Non-pigmented ciliary epithelial cell (primary cell): Measurements from ENCODE around the gene SP140.
"Not testable (repeated sequence)": the region's sequence is repeated elsewhere in the genome, so short reads cannot be mapped to it uniquely, and the experiment has no call there.

Source experiments
- DNase-seq: peaks from one replicate; pipeline ENCODE4 v3.0.0-alpha.2; 2010; ENCODE audit warnings: low read depth

The SP140 gene

DNA sequence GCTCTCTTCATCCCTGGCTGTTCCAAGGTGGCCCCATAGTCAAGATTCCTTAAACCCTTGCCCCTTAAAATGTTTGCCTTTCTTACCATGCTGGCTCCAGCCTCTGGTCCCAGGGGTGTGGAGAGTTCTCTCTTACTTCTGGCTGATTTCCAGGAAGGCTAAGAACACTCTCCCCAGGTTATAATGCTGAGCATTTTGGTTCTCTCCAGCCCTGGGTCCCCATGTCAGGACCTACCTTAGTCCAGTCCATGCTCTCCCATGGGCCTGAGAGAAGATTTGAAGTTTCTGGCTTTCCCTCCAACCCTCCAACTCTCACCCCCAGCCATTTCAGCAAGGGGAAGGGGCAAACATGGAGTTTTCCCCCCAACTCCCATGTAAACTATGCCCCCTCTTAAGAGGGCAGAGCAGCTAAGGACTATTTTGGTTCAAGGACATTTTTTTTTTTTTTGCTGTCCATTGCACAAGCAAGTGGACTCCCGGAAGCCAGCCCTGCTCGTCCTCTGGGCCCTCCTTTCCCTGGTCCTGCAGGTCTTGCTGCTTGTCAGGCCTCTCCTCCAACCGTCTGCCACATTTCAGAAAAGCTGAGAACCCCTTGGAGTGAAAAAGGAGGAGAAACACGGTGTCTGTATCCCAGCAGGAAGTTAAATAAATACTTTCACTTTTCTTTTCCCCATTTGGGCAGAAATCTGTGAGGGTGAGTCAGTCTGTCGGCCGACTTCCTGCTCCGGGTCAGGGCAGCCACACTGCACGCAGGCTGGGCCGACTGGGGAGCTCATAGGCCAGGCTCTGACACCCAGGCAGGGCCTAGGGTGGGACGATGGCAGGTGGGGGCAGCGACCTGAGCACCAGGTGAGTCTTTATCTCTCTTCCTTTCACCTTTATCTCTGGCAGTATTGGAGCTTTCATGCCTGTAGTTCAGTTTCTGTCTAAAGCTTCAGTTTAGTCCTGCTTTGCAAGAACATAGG, 101.2 kb downstream of the SP140 start, which contains the start of gene SP140L:
Gene SP140L, plus strand, starts transcription at position 741 of the 965 bp plus-strand sequence. Its CDS starts 77 bp downstream, at position 818.
- no peak for DNase-seq

DNA sequence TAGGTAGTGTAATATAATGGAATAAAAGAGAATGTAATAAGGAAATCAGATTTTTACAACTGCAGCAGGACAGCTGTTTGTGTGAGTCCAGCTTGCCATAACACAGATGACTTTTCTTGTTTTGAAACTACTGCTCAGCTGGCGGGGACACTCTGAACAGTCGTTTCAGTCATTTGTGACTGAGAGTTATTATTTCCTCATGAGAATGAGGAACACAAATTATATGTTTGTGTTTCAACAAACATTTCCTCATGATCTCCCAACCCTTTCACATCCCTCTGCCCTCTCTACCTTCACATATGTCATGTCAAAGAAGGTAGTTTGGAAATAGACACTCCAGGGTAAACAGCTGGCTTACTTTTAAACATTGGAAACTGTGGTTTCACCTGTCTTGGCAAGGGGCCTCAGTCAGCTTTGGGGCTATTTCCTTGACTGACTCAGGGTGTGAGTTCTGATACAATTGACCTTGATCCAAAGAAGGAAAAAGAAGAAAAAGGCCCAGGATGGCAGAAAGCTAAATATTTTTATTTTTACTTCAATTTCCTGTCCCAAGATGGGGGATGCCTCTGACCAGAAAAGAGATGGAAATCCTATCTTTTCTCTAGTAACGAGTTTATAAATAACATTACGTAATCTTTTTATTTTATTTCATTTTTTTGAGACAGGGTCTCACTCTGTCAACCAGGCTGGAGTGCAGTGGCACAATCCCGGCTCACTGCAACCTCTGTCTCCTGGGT, 102.0 kb downstream of the SP140 start:
- DNase-seq: no peak

DNA sequence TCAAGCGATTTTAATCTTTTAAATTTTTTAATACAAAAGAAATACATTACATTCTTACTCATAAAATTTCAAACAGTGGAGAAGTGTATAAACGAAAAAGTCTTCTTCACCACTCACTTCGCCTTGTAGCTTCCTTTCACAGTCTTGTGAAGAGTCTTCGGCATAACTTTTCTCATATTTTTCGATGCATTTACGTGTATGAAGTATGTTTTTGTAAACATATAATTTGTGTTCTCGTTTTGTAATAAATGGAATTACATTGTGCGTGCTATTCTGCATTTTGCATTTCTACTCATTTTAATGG, 102.6 kb downstream of the SP140 start:
- no peak for DNase-seq

DNA sequence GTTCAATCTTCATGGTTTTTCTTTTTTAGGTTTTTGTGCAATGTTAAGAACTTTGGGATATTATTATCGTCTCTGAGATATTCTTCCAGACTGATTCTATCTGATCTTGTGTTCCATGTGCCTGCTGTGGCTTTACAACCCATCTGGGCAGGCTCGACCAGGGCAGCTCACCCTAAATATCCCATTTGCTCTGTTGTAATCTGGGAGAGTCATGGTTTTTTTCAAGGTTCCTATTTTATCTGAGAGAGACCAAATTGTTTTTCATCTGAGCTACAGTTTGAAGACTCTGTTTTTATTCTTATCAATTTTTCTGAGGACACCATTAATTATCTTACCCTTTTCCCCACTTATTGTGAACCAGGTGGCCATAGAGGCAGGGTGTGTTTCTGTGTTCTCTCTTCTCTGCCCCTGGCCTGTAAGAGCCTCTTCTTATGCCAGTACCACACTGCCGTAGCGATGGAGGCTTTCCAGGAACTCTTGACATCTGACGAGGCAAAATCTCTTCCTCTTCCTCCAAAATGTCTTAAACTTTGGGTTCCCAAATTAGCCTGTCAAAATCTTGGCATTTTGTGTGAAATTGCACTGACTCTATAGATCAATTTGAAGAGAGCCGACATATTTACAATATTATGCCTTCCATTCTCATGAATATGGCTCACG, 104.5 kb downstream of the SP140 start:
- DNase-seq: no peak

DNA sequence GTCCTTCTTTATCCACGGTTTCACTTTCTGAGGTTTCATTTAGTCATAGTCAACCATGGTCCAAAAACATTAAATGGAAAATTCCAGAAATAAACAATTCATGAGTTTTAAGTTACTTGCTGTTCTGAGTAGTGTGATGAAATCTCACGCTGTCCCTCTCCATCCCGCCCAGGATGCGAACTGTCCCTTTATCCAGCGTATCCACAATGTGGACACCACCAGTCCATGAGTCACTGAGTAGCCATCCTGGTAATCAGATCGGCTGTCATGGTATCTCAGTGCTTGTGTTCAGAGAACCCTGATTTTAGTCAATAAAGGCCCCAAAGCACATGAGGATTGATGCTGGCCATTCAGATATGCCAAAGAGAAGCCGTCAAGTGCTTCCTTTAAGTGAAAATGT, 105.2 kb downstream of the SP140 start:
- no peak for DNase-seq

DNA sequence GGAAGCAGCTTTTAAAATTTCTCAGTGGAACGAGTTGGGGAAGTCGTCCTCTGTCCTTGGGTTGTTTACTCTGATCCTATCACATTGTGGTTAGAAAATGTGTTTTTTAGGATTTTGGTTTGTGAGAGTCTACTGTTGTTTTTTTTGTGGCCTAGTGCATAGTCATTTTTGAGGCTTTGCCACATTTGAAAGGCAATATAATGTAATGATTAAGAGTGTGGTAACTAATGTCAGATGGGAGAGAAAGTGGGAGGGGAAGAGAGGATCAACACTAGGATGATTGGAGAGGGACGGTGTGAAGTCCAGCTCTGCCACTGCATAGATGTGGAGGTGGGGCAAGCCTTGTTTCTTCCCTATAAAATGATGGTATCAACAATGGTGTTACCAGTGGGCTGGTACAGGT, 109.9 kb downstream of the SP140 start:
- no peak for DNase-seq

DNA sequence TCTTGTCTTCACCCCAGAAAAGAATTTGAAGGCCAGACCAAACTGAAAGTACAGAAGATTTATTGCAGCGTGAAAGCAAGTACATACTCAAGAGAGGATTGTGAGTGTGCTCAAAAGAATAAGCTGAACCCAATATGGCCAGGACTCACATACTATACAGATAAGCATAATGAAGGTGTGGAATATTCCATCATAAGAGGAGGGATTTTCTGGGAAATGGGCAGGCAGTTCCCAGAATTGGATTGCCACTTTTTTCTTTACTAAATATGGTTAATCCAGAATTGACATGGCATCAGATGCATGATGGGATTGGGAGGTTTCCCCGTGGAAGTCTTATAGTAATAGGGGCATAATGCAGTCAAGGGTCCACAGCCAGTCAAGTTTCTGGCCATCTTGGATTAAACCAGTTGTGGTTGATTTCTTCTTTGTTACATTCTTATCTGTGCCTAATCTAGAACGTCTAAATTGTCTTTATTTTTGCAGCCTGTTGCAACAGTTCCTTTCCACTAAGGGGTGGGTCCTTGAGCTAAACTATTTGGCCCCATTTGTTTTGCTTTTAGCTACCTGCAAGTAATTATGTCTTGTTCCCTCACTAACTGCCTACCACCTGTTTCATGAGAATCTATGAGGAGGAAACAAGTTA, 110.4 kb downstream of the SP140 start:
- DNase-seq: no peak

DNA sequence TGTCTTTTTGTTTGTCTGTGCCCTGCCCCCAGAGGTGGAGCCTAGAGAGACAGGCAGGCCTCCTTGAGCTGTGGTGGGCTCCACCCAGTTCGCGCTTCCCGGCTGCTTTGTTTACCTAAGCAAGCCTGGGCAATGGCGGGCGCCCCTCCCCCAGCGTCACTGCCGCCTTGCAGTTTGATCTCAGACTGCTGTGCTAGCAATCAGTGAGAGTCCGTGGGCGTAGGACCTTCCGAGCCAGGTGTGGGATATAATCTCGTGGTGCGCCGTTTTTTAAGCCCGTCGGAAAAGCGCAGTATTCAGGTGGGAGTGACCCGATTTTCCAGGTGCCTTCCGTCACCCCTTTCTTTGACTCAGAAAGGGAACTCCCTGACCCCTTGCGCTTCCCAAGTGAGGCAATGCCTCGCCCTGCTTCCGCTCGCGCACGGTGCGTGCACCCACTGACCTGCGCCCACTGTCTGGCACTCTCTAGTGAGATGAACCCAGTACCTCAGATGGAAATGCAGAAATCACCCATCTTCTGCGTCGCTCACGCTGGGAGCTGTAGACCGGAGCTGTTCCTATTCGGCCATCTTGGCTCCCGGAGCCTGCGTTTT, 116.5 kb downstream of the SP140 start:
- not testable (repeated sequence) for DNase-seq

DNA sequence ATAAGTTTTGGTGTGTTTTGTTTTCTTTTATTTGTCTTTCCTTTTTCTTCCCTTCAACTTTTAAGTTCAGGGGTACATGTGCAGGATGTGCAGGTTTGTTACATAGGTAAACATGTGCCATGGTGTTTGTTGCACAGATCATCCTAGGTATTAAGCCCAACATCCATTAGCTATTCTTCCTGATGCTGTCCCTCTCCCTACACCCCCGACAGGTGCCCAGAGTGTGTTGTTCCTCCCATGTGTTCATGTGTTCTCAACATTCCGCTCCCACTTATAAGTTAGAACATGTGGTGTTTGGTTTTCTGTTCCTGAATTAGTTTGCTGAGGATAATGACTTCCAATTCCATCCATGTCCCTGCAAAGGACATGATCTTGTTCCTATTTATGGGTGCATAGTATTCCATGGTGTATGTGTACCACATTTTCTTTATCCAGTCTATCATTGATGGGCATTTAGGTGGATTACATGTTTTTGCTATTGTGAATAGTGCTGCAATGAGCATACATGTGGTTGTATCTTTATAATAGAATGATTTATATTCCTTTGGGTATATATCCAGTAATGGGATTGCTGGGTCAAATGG, 117.6 kb downstream of the SP140 start:
- DNase-seq: not testable (repeated sequence)

DNA sequence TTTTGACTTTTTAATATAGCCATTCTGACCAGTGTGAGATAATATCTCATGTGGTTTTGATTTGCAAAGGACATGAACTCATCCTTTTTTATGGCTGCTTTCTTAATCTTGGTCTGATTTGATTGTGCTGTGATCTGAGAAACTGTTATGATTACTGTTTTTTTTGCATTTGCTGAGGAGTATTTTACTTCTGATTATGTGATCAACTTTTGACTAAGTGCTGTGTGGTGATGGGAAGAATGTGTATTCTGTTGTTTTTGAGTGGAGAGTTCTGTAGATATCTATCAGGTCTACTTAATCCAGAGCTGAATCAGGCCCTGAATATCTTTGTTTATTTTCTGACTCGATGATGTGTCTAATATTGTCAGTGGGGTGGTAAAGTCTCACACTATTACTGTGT, 118.2 kb downstream of the SP140 start:
- no peak for DNase-seq

DNA sequence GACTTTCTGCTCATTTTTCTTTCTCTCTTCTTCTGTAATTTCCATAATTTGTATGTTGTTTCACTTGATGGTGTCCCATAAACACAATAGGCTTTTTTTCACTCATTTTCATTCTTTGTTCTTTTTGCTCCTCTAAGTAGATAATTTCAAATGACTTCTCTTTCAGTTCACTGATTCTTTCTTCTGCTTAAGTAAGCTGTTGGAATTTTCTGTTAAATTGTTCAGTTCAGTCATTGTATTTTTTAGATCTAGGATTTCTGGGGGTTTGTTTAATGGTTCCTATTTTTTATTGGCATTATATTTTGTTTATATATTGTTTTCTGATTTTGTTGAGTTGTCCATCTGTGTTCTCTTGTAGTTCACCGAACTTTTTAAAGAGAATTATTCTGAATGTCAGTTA, 120.9 kb downstream of the SP140 start:
- no peak for DNase-seq

DNA sequence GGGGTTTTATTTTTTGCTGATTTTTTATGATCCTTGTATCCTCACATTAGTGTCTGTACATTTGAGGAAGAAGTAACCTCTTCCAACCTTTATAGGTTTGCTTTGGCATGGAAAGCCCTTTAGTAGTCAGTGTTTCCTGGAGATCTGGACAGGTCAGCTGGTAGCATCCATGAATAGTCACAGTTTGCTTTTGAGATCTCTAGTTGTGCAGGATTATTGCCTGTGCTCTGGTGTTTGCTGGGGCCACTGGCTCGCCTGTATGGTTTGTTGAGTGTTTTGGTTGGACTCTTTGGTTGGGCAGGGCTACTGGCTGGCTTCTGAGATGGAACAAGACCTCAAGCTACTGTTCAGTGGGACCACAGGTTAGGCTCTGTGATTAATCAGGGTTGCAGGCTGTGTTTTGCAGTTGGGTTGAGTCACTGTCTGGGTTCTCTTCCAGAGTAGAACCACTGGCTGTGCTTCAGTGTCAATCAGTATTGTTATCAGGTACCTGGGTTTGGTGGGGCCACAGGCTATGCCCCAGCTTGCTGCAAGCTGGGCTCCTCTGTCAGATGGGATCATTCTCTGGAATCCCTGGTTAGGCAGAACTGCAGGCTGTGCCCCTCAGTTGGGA, 121.5 kb downstream of the SP140 start:
- DNase-seq: no peak

DNA sequence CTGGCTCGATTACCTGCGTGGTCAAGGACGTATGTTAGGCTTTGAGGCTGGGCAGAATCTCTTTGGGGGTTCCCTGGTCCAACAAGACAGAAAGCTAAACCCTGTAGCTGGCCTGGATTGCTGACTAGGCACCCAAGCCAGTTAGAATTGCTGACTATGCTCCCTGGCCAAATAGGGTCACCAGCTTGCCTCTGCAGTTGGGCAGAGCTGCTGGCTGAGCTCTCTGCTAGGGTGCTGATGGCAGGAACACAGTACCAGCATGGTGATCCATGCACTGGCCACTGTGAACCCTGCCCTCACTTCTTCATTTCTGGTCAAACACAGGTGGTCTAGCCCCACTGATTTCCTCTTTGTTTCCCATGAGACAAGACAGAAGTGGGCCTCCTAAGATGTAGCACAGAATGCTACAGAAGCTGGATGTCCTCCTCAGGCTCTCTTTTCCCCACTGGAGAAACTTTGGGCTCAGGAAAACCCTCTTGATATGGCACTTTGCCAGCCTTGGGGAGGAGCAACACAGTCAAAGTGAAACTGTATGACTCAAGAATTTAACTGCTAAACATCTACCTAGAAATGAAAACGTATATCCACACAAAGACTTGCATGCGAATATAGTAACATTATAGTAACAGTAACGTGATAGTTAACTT, 122.2 kb downstream of the SP140 start:
- no peak for DNase-seq

DNA sequence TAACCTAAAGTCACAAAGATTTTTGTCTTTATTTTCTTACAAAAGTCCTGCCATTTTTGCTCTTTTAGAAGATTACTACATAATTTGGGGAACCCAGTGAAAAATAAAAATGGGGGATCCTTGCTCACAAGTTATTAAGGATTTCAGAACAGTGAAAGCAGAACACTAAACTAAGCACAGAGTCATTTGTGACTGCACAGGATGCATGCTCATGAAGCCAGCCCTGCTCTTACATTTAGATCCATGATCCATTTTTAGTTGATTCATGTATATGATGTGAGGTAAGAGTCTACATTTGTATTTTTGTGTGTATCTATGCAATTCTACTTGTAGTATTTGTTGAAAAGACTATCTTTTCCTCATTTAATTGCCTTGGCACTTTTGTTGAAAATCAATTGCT, 123.3 kb downstream of the SP140 start:
- DNase-seq: no peak

DNA sequence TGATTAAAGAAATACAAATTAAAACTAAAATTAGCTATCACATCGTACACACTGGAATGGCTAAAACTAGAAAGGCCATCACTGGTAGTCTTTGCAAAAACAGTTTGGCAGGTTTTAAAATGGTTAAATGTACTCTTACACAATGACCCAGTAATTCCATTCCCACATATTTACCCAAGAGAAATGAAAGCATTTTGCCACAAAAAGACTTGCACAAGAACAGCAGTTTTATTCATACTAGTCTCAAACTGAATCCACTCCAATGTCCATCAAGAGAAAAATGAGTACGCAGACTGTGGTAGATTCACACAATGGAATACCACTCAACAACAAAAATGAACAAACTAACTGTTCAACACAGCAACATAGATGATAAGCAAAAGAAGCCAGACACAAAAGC, 130.5 kb downstream of the SP140 start:
- DNase-seq: peak; percentile 18

DNA sequence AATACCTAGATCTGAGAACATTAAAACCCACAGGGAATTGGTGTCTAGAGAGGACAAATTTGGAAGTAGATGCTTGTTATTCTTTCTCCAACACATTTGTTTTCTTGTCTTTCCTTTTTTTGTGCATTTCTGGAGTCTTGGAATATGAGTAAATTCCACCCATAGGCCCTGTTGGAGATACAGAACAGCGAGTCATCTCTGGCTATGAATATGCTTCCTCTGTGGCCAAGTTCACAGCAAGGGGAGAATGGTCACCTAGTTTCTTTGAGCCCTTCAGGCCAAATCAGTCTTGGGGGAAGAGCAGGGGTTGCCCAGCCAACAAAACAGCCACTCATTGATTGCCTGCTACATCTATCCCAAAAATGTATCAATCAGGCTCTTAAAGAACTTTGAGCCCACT, 132.8 kb downstream of the SP140 start:
- peak; percentile 9 for DNase-seq

DNA sequence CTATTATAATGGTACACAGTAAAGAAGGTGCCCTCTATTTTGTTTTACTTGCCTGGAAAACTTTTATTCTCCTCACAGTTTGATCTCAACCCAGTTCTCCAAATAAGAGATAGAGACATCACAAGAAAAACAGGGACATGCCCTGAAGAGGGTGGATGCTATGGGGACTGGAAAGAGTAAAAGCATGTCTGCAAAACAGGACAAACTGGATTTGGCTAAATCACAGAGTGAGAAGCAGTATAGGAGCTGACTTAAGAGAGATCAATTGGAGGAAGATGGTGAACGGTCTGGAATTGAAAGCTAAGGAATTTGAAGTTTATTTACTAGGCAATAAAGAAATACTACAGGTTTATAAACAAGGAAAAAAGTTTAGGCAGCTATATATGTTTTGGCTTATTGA, 134.5 kb downstream of the SP140 start:
- no peak for DNase-seq

DNA sequence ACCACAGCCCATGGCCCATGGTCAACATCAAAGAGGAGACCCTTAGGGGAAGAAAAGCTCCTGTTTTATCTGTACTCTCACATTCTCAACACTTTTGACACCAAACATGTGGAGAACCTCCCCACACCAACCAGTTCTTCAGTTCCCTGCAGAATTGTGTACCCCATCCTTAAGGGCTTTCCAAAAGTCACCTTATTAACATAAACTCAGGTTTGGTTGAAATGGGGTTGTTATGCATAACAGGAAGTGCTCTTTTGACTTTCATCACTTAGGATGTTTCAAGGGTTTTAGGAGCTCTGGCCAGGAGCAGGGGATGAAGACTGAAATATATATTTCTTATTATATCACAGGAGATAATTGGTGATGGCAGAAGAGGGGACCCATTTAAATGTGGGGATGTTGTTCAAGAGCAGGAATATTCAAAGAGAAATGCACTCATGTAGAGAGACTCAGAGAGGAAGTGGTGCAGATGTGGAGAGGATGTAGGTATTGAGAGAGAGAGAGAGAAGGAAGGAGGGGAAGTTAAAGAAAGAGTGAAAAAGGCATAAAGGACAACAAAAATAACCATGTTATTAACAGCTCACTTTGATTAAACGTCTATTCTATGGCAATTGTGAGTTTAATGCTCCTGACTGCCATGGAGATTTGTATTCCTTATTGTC, 136.6 kb downstream of the SP140 start:
- DNase-seq: no peak
